Stimulated activated CD4-positive, alpha-beta T cell treated with anti-CD3 and anti-CD28 coated beads, Interleukin-1b, Interleukin-23, amount 100 ng/mL, for 24 hours (primary cell): Measurements from ENCODE around the gene GJB3.
"Not testable (repeated sequence)": the region's sequence is repeated elsewhere in the genome, so short reads cannot be mapped to it uniquely, and the experiment has no call there.

Experiments
- DNase-seq, 4 experiments: peaks; one replicate each; pipeline ENCODE4 v3.0.0-alpha.2; 2020; ENCODE audit warnings: low read depth in 4 of 4, low spot score in 1 of 4

GJB3 gene

GRCh38 chr1:34781071-34781843 lies at the start of gene GJB3:
Gene GJB3 (plus strand): TSS chr1:34781214. CDS start chr1:34784763, 3,549 bp downstream.
- no peak for DNase-seq

GRCh38 chr1:34732831-34733230 lies 48.2 kb upstream of the GJB3 start:
- DNase-seq, result not testable (repeated sequence)

GRCh38 chr1:34736692-34737091 lies 44.3 kb upstream of the GJB3 start:
- DNase-seq, result no peak

GRCh38 chr1:34737236-34737635 lies 43.8 kb upstream of the GJB3 start:
- not testable (repeated sequence) for DNase-seq

GRCh38 chr1:34739613-34740012 lies 41.4 kb upstream of the GJB3 start:
- no peak for DNase-seq

- DNase-seq, result no peak
Observed at GRCh38 chr1:34740161-34740868, 40.7 kb upstream of the GJB3 start.

- DNase-seq, result peak; percentile 55 to 74 (median 69)
Observed at GRCh38 chr1:34742667-34743270, 38.2 kb upstream of the GJB3 start.

- DNase-seq, result no peak
Observed at GRCh38 chr1:34743775-34744174, 37.2 kb upstream of the GJB3 start.

GRCh38 chr1:34744851-34745250 lies 36.2 kb upstream of the GJB3 start:
- no peak for DNase-seq

- no peak for DNase-seq
Observed at GRCh38 chr1:34745666-34746065, 35.3 kb upstream of the GJB3 start.

GRCh38 chr1:34746101-34746500 lies 34.9 kb upstream of the GJB3 start:
- no peak for DNase-seq

GRCh38 chr1:34746785-34747637 lies 34.0 kb upstream of the GJB3 start:
- no peak for DNase-seq

- no peak for DNase-seq
Observed at GRCh38 chr1:34747638-34747941, 33.4 kb upstream of the GJB3 start.

- no peak for DNase-seq
Observed at GRCh38 chr1:34749992-34750391, 31.0 kb upstream of the GJB3 start.

- no peak for DNase-seq
Observed at GRCh38 chr1:34750610-34751009, 30.4 kb upstream of the GJB3 start.

GRCh38 chr1:34753163-34753562 lies 27.9 kb upstream of the GJB3 start:
- DNase-seq, result no peak

GRCh38 chr1:34754964-34755637 lies 25.9 kb upstream of the GJB3 start, which contains the start of gene GJB5:
Gene GJB5 (plus strand): TSS chr1:34755047. CDS start chr1:34757331, 2,284 bp downstream.
- DNase-seq, result no peak

GRCh38 chr1:34755961-34756360 lies 25.1 kb upstream of the GJB3 start:
- no peak for DNase-seq

GRCh38 chr1:34757386-34757785 lies 23.6 kb upstream of the GJB3 start:
- DNase-seq, result no peak

GRCh38 chr1:34758751-34759150 lies 22.3 kb upstream of the GJB3 start:
- DNase-seq, result no peak
